ENCODE results near the gene SEPHS2.
"Not testable (repeated sequence)": the region's sequence is repeated elsewhere in the genome, so short reads cannot be mapped to it uniquely, and the experiment has no call there.

- TF ChIP-seq, protein P1, sequence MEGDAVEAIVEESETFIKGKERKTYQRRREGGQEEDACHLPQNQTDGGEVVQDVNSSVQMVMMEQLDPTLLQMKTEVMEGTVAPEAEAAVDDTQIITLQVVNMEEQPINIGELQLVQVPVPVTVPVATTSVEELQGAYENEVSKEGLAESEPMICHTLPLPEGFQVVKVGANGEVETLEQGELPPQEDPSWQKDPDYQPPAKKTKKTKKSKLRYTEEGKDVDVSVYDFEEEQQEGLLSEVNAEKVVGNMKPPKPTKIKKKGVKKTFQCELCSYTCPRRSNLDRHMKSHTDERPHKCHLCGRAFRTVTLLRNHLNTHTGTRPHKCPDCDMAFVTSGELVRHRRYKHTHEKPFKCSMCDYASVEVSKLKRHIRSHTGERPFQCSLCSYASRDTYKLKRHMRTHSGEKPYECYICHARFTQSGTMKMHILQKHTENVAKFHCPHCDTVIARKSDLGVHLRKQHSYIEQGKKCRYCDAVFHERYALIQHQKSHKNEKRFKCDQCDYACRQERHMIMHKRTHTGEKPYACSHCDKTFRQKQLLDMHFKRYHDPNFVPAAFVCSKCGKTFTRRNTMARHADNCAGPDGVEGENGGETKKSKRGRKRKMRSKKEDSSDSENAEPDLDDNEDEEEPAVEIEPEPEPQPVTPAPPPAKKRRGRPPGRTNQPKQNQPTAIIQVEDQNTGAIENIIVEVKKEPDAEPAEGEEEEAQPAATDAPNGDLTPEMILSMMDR (IDR thresholded peaks at IDR 0.05): not testable (repeated sequence)
- not testable (repeated sequence) for TF ChIP-seq POLR2A (IDR thresholded peaks at IDR 0.05)
These were observed 15.8 kb upstream of the SEPHS2 start for GRCh38 chr16:30461426-30461825.

Data from suprapubic skin (tissue), 3 donors.